ENCODE results near the gene SLC25A24. TPM values are rescaled to one million over a fixed set of nuclear protein-coding genes. Genes with fewer than 3 reads are reported as not detected.

SLC25A24 gene
- total RNA-seq, 4 donors from 2014 or later = 6.8 to 12.3 (median 9.3) TPM

DNA sequence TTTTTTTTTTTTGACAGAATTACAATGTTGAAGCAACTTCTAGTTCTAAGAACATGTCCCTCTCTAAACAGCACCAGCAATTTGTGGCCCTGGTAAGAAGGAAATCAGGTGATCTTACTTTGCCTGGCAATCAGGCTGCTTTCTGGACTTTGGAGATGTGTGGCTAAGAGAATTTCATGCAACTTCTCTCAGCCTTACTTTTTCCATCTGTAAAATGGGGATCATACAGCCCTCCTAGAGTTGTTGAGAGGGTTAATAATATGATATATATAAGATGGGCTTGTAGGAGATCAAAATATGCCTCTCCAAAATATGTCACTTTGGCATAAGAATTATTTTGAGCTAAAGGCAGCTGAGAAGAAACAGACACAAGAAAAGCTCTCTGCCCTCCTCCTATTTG is 92.0 kb downstream of the SLC25A24 start:
- TF ChIP-seq POLR2A (IDR thresholded peaks at IDR 0.05) = no peak
- TF ChIP-seq, protein P1, sequence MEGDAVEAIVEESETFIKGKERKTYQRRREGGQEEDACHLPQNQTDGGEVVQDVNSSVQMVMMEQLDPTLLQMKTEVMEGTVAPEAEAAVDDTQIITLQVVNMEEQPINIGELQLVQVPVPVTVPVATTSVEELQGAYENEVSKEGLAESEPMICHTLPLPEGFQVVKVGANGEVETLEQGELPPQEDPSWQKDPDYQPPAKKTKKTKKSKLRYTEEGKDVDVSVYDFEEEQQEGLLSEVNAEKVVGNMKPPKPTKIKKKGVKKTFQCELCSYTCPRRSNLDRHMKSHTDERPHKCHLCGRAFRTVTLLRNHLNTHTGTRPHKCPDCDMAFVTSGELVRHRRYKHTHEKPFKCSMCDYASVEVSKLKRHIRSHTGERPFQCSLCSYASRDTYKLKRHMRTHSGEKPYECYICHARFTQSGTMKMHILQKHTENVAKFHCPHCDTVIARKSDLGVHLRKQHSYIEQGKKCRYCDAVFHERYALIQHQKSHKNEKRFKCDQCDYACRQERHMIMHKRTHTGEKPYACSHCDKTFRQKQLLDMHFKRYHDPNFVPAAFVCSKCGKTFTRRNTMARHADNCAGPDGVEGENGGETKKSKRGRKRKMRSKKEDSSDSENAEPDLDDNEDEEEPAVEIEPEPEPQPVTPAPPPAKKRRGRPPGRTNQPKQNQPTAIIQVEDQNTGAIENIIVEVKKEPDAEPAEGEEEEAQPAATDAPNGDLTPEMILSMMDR (IDR thresholded peaks at IDR 0.05 in 4 of 5, conservative IDR thresholded peaks at IDR 0.05 in 1 of 5) = no peak
- intact Hi-C loops (cut with DNase I; ENCODE audit: low total_unique reads) = no loop called here
- Histone ChIP-seq H3K9me3 (no peaks in the 10 kb centered on the region), H3K4me3 (no peak overlapping the region), H3K27me3 (no peaks in the 10 kb centered on the region), H3K27ac (no peak overlapping the region), H3K36me3 (no peaks in the 10 kb centered on the region), H3K4me1 (no peaks in the 10 kb centered on the region)
- in situ Hi-C loops (cut with MboI; ENCODE audit: low sequenced_read_pairs in 4 of 4) = no loop called here
- ATAC-seq (no peak), DNase-seq (no peak)

DNA sequence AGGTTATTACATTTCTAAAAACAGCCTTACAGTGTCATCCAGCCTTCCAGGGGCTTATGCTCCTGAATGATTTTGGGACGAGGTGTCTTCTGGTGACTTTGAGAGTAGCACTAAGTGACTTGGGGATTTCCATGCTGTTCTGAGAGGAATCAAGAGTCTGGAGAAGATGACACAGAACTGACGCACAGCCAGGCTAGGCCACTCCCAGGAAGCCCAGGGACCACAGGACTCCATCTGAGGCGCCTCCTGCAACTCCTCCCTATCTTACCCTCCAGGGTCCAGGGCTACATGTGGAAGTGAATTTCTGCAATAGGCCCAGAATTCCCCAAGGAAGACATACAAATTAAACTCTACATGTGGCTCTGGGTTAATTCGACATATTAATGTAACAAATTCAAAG is 92.5 kb downstream of the SLC25A24 start:
- Histone ChIP-seq H3K36me3 (no peaks in the 10 kb centered on the region), H3K4me3 (no peak overlapping the region), H3K9me3 (no peaks in the 10 kb centered on the region), H3K4me1 (no peaks in the 10 kb centered on the region), H3K27ac (no peak overlapping the region), H3K27me3 (no peaks in the 10 kb centered on the region)
- intact Hi-C loops (cut with DNase I; ENCODE audit: low total_unique reads) = no loop called here
- TF ChIP-seq, protein P1 (IDR thresholded peaks at IDR 0.05 in 4 of 5, conservative IDR thresholded peaks at IDR 0.05 in 1 of 5) = no peak
- no peak for TF ChIP-seq POLR2A (IDR thresholded peaks at IDR 0.05)
- ATAC-seq (no peak), DNase-seq (no peak)
- in situ Hi-C loops (cut with MboI; ENCODE audit: low sequenced_read_pairs in 4 of 4) = no loop called here

DNA sequence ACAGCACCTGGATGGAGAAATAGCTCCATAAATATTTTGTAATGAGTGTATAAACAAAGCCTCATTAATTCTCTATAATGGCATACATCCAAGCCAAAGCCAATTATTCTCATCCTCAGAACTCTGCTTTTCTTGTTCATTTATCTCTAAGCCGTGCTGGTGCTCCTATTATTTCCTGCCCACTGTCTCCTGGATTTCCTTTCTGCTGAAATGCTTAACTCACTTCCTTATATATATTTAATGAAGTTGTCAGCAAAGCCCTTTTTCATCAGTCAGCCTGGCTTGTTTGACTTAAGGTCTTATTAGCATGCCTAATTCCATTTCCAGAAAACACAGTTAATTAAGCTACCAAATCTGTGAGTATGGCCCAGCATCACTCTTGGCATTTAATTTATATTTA is 93.4 kb downstream of the SLC25A24 start:
- Histone ChIP-seq H3K4me1 (no peaks in the 10 kb centered on the region), H3K27ac (no peak overlapping the region), H3K27me3 (no peaks in the 10 kb centered on the region), H3K4me3 (no peak overlapping the region), H3K36me3 (no peaks in the 10 kb centered on the region), H3K9me3 (no peaks in the 10 kb centered on the region)
- TF ChIP-seq POLR2A (IDR thresholded peaks at IDR 0.05) = no peak
- TF ChIP-seq, protein P1 (IDR thresholded peaks at IDR 0.05 in 4 of 5, conservative IDR thresholded peaks at IDR 0.05 in 1 of 5) = no peak
- no peak for ATAC-seq
- intact Hi-C loops (cut with DNase I; ENCODE audit: low total_unique reads) (no loop called here), in situ Hi-C loops (cut with MboI; ENCODE audit: low sequenced_read_pairs in 4 of 4) (no loop called here)
- DNase-seq = no peak

DNA sequence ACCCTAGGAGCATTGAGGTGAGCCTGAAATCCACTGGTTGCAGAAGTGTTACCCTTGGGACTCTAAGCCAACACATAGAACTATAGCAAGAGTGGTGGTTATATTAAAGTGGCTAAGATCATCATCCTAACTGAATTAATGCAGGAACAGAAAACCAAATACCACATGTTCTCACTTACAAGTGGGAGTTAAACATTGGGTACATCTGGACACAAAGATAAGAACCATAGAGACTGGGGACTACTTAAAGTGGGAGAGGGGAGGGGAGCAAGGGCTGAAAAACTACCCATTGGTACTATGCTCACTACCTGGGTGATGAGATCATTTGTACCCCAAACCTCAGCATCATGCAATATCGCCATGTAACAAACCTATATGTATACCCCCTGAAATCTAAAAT is 100.0 kb downstream of the SLC25A24 start:
- no peak overlapping the region for H3K4me3 ChIP-seq
- no peak overlapping the region for H3K27ac ChIP-seq
- in situ Hi-C loops (cut with MboI; ENCODE audit: low sequenced_read_pairs in 4 of 4) = no loop called here
- TF ChIP-seq POLR2A (IDR thresholded peaks at IDR 0.05) = no peak
- TF ChIP-seq, protein P1 (IDR thresholded peaks at IDR 0.05 in 4 of 5, conservative IDR thresholded peaks at IDR 0.05 in 1 of 5) = no peak
- no peaks in the 10 kb centered on the region for H3K27me3 ChIP-seq
- no peaks in the 10 kb centered on the region for H3K36me3 ChIP-seq
- H3K4me1 ChIP-seq = no peaks in the 10 kb centered on the region
- DNase-seq (no peak), ATAC-seq (no peak)
- no peaks in the 10 kb centered on the region for H3K9me3 ChIP-seq
- intact Hi-C loops (cut with DNase I; ENCODE audit: low total_unique reads) = no loop called here

DNA sequence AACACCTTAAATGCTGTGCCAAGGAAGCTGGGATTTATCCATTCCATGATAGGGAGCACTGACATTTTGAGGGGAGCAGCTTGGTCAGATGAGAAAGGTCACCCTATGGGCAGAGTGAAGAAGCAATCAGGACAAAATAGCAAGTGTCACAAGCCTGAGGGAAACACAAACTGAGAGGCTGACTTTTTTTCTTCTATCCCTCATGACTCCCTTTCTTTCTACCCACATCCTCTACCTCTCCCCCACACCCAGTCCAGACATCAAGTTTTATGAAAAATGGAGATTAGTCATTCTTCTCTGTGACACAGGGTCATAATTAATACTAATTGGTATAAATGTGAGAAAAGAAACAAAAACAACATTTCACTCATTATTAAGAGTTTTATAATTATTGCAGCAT is 103.1 kb downstream of the SLC25A24 start:
- in situ Hi-C loops (cut with MboI; ENCODE audit: low sequenced_read_pairs in 4 of 4) (no loop called here), intact Hi-C loops (cut with DNase I; ENCODE audit: low total_unique reads) (no loop called here)
- Histone ChIP-seq H3K36me3 (no peaks in the 10 kb centered on the region), H3K4me1 (no peaks in the 10 kb centered on the region), H3K27me3 (no peaks in the 10 kb centered on the region), H3K4me3 (no peak overlapping the region), H3K9me3 (no peaks in the 10 kb centered on the region), H3K27ac (no peak overlapping the region)
- ATAC-seq (no peak), DNase-seq (no peak)
- TF ChIP-seq, protein P1 (IDR thresholded peaks at IDR 0.05 in 4 of 5, conservative IDR thresholded peaks at IDR 0.05 in 1 of 5) = no peak
- TF ChIP-seq POLR2A (IDR thresholded peaks at IDR 0.05) = no peak

Measured in gastrocnemius medialis (tissue), 4 donors.